Stimulated activated naive CD8-positive, alpha-beta T cell treated with anti-CD3 and anti-CD28 coated beads, Interleukin-15, Interleukin-2, amounts not matched to agents 100 U/mL and 50 U/mL, for 24 hours (primary cell): ENCODE results near the gene FKRP.

Source experiments
- ATAC-seq: fragments of 150-1000 bp; cut with Tn5 transposase; one replicate; pipeline ENCODE4 v1.10.0; 2021
- DNase-seq: peaks from one replicate; pipeline ENCODE4 v3.0.0; 2021

Gene FKRP

GRCh38 chr19:46732172-46732938 is 13.5 kb upstream of the FKRP start:
- ATAC-seq (no peak), DNase-seq (no peak)

- ATAC-seq (no peak), DNase-seq (no peak)
Measured at GRCh38 chr19:46732966-46733689, 12.7 kb upstream of the FKRP start.

- DNase-seq = no peak
Measured at GRCh38 chr19:46733690-46734292, 12.1 kb upstream of the FKRP start.

DNA sequence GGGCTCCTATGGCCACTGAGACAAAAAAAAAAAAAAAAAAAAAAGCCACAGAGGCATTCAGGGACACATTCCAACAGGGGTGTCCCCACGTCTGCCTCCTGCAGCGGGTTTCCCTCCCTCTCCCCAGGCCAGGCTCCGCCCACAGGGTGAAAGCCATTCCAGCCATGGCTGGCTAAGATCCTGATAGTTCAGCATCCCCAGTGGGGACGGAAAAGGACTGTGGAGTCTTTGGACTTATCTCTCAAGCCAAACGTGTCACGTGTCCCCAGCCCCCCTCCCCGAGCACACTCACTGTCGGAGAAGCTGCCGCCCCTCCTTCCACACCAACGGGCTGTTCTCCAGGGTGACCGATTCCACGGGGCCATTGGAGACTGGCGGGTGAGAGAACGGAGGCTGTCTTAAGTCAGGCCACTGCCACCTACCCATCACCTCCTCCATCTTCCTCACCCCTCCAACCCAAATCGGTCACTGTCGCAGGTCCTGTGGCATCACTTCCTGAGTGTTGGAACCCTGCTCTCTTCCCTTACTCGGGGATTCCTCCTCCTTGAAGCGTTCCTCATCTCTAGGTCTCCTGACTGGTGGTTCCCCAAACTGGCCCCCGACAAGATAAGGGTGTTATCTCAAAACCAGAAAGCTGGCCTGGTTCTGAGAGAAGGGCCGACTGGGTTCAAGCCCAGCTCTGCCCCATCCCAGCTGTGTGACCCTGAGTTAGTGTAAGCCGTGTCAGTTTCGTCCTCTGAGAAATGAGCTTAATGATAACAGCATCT is 9.1 kb upstream of the FKRP start:
- DNase-seq (no peak), ATAC-seq (no peak)

More at GRCh38 chr19:46733690-46734292, 12.1 kb upstream of the FKRP start:
- no peak for ATAC-seq

GRCh38 chr19:46737298-46737654 is 8.6 kb upstream of the FKRP start:
- no peak for DNase-seq
- ATAC-seq = no peak

DNA sequence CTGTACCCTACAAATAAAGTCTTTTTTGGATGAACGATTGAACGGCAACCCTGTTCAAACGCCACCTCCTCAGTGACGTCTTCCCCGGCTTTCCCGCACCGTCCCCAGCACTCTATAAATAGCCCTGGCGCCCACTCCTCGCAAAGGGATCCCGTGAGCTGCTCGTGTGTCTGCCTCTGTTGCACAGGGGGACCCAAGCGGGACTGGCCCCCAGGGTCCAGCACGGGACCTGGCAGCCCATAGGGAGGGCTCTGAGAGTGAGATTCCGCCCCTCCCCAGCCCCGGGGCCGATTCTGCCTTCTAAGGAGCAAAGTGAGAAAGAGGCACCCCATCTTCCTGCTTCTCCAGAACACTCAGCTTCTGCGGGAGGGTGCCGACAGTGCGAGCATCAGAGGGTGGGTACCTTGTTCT is 8.1 kb upstream of the FKRP start:
- ATAC-seq = no peak
- no peak for DNase-seq

- DNase-seq = no peak
- ATAC-seq = no peak
Measured at GRCh38 chr19:46739290-46739771, 6.5 kb upstream of the FKRP start.

GRCh38 chr19:46741447-46741846 is 4.4 kb upstream of the FKRP start:
- ATAC-seq (no peak), DNase-seq (no peak)

GRCh38 chr19:46742926-46743480 is 2.9 kb upstream of the FKRP start:
- DNase-seq = no peak
- no peak for ATAC-seq

GRCh38 chr19:46744005-46744691 is 1.7 kb upstream of the FKRP start:
- no peak for ATAC-seq
- no peak for DNase-seq

GRCh38 chr19:46745030-46745429 is 827 bp upstream of the FKRP start:
- ATAC-seq (no peak), DNase-seq (no peak)

DNA sequence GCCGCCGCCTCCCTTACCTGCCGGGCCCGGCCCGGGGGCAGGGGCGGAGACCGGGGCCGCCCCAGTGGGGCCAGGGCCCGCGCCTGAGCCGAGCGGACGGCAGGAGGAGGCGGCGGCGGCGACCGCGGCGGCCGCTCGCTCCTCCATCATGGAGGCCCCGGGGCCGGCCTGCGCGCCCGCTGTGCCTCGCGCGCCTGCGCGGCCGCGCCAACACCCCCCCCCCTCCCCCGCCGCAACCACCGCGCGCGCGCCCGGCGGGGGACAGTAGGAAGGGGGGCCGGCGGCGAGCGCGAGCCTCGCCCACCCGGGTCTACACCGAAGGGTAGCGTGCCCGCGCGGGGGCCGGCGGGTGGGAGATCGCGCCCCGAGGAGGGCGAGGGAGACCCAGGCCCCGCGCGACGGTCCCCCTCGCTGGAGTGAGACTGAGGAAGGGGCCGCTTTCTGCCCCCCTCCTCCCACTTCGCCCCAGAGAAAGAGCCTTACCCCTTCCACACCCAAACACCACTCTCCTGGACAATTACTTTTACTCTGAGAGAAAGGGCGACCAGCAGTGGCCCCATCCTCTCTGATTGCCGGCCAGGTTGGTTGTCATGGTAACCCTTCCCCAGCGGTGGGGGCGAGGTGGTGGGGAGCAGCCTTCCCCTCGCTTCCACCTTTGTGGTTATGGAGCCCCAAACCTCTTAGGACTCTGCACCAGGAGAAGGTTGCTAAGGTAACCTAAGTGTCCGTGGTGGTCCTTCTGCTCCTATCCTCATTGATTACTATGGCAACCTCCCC is 612 bp downstream of the FKRP start, which contains the start of gene STRN4:
TSS of gene STRN4 (minus strand) at position 170 of the 777 bp plus-strand sequence. CDS start at position 150, 20 bp downstream.
- ATAC-seq (peak; percentile 71), DNase-seq (peak; percentile 72)

DNA sequence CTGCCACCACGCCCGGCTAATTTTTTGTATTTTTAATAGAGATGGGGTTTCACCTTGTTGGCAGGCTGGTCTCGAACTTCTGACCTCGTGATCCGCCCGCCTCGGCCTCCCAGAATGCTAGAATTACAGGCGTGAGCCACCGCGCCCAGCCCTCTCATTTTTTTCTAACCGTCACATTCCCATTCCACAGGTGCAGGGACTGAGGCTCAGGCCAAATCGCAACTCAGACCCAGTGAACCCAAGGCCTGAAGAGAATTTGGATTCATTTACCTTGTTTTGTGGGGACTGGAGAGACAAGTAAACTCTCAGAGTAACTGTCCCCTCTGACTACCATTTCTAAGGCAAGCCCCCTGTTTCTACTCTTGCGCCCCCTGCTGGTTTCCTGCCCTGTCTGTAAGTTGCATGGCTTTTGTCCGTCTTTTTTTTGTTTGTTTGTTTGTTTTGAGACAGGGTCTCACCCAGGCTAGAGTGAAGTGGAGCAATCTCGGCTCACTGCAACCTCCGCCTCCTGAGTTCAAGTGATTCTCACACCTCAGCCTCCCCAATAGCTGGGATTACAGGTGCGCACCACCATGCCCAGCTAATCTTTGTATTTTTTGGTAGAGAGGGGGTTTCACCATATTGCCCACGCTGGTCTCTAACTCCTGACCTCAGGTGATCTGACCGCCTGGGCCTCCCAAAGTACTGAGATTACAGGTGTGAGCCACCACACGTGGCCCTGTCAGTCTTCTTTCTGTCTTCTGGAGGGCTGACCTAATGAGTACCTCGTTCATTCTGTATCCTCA is 2.7 kb downstream of the FKRP start:
- DNase-seq (peak; percentile 89), ATAC-seq (no peak)

DNA sequence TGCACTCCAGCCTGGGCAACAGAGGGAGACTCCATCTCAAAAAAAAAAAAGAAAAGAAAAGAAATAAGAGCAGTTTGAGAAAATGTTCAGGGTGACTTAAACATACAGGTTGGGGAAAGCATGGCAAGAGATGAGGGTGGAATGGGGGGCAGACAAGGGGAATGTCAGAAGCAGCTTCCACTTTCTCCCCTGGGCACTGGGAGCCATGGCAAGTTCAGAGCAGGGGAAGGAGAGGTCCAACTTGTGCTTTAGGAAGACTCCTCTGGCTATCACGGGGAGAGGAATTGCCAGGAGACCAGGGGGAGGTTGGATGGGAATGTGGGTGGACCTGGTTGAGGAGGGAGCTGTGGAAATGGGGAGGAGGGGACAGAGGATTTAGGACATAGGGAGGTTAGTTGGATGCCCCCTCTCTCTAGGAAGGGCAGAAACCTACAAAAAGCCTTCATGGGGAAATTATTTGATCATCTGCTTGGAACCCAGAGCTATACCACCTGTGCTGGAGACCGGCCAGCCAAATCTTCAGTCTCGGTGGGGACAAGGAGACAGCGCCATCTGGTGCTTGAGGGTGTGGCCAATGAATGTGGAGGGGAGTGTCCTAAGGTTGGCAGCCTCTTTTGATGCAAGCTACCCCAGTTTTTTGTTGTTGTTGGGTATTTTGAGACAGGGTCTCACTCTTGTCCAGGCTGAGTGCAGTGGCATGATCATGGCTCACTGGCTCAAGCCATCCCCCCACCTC is 7.7 kb downstream of the FKRP start:
- ATAC-seq = peak; percentile 76
- DNase-seq = peak; percentile 76

DNA sequence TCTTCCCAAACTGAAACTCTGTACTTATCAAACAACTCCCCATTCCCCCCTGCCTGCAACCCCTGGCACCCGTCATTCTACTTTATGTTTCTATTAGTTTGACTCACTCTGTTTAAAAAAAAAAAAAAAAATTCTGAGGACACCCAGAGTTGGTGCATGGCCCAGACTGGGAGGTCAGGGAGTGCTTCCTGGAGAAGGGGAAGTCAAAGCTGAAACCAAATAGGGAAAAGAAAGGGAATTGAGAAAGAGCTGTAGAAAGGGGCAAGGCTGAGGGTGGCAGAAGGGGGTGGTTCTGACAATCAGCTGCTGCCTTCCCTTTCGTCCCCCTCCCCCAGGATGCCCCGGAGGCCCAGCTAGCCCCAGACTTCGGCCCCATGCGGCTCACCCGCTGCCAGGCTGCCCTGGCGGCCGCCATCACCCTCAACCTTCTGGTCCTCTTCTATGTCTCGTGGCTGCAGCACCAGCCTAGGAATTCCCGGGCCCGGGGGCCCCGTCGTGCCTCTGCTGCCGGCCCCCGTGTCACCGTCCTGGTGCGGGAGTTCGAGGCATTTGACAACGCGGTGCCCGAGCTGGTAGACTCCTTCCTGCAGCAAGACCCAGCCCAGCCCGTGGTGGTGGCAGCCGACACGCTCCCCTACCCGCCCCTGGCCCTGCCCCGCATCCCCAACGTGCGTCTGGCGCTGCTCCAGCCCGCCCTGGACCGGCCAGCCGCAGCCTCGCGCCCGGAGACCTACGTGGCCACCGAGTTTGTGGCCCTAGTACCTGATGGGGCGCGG is 9.4 kb downstream of the FKRP start:
- ATAC-seq = no peak

DNA sequence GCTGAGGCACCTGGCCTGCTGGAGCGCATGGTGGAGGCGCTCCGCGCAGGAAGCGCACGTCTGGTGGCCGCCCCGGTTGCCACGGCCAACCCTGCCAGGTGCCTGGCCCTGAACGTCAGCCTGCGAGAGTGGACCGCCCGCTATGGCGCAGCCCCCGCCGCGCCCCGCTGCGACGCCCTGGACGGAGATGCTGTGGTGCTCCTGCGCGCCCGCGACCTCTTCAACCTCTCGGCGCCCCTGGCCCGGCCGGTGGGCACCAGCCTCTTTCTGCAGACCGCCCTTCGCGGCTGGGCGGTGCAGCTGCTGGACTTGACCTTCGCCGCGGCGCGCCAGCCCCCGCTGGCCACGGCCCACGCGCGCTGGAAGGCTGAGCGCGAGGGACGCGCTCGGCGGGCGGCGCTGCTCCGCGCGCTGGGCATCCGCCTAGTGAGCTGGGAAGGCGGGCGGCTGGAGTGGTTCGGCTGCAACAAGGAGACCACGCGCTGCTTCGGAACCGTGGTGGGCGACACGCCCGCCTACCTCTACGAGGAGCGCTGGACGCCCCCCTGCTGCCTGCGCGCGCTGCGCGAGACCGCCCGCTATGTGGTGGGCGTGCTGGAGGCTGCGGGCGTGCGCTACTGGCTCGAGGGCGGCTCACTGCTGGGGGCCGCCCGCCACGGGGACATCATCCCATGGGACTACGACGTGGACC is 10.1 kb downstream of the FKRP start:
- ATAC-seq (no peak), DNase-seq (no peak)

More for the DNA sequence above, 9.4 kb downstream of the FKRP start:
- no peak for DNase-seq

GRCh38 chr19:46756544-46756888 is 10.7 kb downstream of the FKRP start:
- no peak for DNase-seq
- ATAC-seq = no peak

DNA sequence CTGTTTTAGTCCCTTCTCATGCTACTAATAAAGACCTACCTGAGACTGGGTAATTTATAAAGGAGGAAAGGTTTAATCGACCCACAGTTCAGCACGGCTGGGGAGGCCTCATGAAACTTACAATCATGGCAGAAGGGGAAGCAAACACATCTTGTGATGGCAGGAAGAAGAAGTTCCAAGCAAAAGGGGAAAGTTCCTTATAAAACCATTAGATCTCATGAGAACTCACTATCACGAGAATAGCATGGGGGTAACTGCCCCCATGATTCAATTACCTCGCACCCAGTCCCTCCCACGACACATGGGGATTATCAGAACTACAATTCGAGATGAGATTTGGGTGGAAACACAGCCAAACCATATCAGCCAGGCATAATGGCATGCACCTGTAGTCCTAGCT is 13.3 kb downstream of the FKRP start:
- ATAC-seq = no peak
- no peak for DNase-seq
